Measurements from ENCODE around the gene ZNRF3. TPM values are rescaled to one million over a fixed set of nuclear protein-coding genes. Genes with fewer than 3 reads are reported as not detected.

ZNRF3 gene
- total and polyA plus RNA-seq, 9 donors = 7.4 to 24.3 (median 11.6) TPM

- intact Hi-C loops (cut with DNase I) = no loop called here
- 76 to 86% (median 82%) methylated on average over 4 of the region's 4 CpGs for WGBS, 3 donors
- H3K4me3 ChIP-seq = no peak overlapping the region
- no peaks in the 10 kb centered on the region for H3K36me3 ChIP-seq
- no peak for DNase-seq
- no peak overlapping the region for H3K27ac ChIP-seq
- peaks cover 7% of the 10 kb centered on the region for H3K4me1 ChIP-seq (ENCODE audit: insufficient read depth)
- H3K27me3 ChIP-seq = no peaks in the 10 kb centered on the region
- no peaks in the 10 kb centered on the region for H3K9me3 ChIP-seq
- TF ChIP-seq EP300 (IDR thresholded peaks at IDR 0.05) = no peak
- no peak for TF ChIP-seq POLR2A (IDR thresholded peaks at IDR 0.05)
- TF ChIP-seq, protein P1, sequence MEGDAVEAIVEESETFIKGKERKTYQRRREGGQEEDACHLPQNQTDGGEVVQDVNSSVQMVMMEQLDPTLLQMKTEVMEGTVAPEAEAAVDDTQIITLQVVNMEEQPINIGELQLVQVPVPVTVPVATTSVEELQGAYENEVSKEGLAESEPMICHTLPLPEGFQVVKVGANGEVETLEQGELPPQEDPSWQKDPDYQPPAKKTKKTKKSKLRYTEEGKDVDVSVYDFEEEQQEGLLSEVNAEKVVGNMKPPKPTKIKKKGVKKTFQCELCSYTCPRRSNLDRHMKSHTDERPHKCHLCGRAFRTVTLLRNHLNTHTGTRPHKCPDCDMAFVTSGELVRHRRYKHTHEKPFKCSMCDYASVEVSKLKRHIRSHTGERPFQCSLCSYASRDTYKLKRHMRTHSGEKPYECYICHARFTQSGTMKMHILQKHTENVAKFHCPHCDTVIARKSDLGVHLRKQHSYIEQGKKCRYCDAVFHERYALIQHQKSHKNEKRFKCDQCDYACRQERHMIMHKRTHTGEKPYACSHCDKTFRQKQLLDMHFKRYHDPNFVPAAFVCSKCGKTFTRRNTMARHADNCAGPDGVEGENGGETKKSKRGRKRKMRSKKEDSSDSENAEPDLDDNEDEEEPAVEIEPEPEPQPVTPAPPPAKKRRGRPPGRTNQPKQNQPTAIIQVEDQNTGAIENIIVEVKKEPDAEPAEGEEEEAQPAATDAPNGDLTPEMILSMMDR (IDR thresholded peaks at IDR 0.05) = no peak
These were observed 51.8 kb downstream of the ZNRF3 start for GRCh38 chr22:28935140-28935539.

DNA sequence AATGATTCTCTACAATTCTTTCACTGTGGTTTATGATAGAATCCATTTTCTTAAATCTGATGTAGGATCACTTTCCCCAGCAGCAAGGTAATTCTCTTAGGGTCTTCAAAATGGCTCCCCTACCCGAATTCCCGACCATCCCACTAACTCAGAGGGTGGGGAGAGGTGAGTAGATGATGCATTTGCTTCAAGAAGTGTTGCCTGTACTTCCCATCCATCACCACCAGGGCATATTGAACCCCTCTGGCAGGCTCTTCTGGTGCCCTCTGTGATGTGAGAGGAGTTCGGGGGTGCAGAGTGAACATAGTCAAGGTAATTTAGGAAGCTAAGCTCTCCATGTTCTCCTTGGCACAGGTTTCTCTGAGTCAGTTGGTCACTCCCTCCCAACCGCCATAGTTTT lies 52.3 kb downstream of the ZNRF3 start:
- intact Hi-C loops (cut with DNase I) = no loop called here
- WGBS, 3 donors = 90 to 95% (median 95%) methylated on average over 4 of the region's 4 CpGs
- H3K27me3 ChIP-seq = no peaks in the 10 kb centered on the region
- H3K4me1 ChIP-seq (ENCODE audit: insufficient read depth) = peaks cover 6% of the 10 kb centered on the region
- no peak overlapping the region for H3K27ac ChIP-seq
- no peak for TF ChIP-seq EP300 (IDR thresholded peaks at IDR 0.05)
- TF ChIP-seq, protein P1 (IDR thresholded peaks at IDR 0.05) = no peak
- no peak for TF ChIP-seq POLR2A (IDR thresholded peaks at IDR 0.05)
- H3K9me3 ChIP-seq = no peaks in the 10 kb centered on the region
- H3K36me3 ChIP-seq = no peaks in the 10 kb centered on the region
- no peak for DNase-seq
- no peak overlapping the region for H3K4me3 ChIP-seq

DNA sequence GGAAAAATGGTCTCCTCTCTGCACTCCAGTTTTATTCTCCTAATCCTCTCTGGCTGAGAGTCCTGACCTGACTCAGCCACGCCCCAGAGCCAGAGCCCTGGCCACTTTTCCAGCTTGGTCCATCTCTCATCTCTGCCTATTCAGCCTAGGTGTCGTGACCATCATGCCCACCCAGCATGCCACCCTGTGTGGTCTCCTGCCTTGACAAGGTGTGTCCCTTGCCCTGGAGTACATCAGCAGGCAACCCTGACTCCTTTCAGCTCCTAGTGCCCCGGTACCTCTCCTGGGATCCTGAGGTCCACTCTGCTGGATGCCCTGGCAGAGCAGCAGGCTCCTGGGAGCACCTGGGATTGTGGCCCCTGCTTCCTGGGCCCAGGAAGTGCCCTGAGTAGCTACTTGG lies 52.8 kb downstream of the ZNRF3 start:
- intact Hi-C loops (cut with DNase I) = no loop called here
- no peaks in the 10 kb centered on the region for H3K9me3 ChIP-seq
- H3K36me3 ChIP-seq = no peaks in the 10 kb centered on the region
- TF ChIP-seq POLR2A (IDR thresholded peaks at IDR 0.05) (no peak), EP300 (IDR thresholded peaks at IDR 0.05) (no peak)
- TF ChIP-seq, protein P1 (IDR thresholded peaks at IDR 0.05) = no peak
- 94 to 98% (median 98%) methylated on average over 3 of the region's 3 CpGs for WGBS, 3 donors
- H3K27ac ChIP-seq = no peak overlapping the region
- no peaks in the 10 kb centered on the region for H3K27me3 ChIP-seq
- no peak overlapping the region for H3K4me3 ChIP-seq
- H3K4me1 ChIP-seq (ENCODE audit: insufficient read depth) = peaks cover 6% of the 10 kb centered on the region
- DNase-seq = no peak

DNA sequence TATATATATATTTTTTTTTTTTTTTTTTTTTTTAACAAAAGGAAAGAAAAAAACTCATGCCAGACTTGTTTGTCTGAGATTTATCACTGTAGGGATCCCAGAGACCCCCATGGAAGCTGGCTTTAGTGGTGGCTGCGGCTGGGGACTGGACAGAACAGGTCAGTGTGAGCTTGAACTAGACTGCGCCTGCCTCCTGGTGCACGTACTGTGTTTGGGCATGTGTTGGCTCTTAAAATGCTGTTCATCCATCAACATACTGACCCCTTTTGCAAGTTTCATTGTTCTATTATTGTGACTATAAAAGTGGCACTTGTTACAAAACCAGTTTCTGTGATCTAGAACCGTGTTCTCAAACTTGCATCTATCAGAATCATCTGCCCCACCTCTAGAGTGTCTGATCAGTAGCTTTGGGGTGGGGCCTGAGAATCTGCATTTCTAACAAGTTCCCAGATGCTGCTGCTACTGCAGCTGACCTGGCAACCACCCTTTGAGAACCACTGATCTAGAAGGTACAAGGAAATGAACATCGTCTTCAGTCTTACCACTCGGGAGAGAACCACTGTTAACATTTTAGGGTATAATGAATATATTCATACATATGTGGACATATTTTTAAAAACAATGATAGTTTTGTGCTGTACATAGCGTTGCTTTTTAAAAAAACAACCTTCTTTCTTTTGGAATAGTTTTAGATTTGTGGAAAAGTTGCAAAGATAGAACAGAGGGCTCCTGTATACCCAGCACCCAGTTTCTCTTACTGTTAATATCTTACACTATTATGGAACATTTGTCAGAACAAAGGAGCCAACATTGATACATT lies 54.0 kb downstream of the ZNRF3 start:
- Histone ChIP-seq H3K36me3 (no peaks in the 10 kb centered on the region), H3K4me1 (ENCODE audit: insufficient read depth) (peaks cover 6% of the 10 kb centered on the region), H3K27ac (no peak overlapping the region), H3K9me3 (no peaks in the 10 kb centered on the region), H3K27me3 (no peaks in the 10 kb centered on the region), H3K4me3 (no peak overlapping the region)
- WGBS, 3 donors = 87 to 93% (median 91%) methylated on average over 7 of the region's 7 CpGs
- DNase-seq = no peak
- intact Hi-C loops (cut with DNase I) = no loop called here
- no peak for TF ChIP-seq POLR2A (IDR thresholded peaks at IDR 0.05)
- TF ChIP-seq, protein P1 (IDR thresholded peaks at IDR 0.05) = no peak
- TF ChIP-seq EP300 (IDR thresholded peaks at IDR 0.05) = no peak
